CD8-positive, alpha-beta memory T cell (primary cell): ENCODE data around the gene KRTAP2-2. TPM values are rescaled to one million over a fixed set of nuclear protein-coding genes. Genes with fewer than 3 reads are reported as not detected.

Experiments
- CTCF ChIA-PET: fragments of 350-600 bp; sonication (Branson Sonifier 250); formaldehyde crosslinking; loops from one replicate; lab custom pipeline; 2021; ENCODE audit warnings: antibody characterized with exemption; lab: Charles Lee
- POLR2A ChIA-PET: fragments of 350-600 bp; sonication (Branson Sonifier 250); formaldehyde crosslinking; loops from one replicate; lab custom pipeline; 2021; ENCODE audit warnings: antibody characterized with exemption; lab: Charles Lee
- DNase-seq, 5 donors: peaks; one replicate each; pipeline versions ENCODE4 v3.0.0 to v3.0.0-alpha.2; 2020 to 2022; ENCODE audit warnings: mixed read lengths in 1 of 5
- H3K27ac ChIP-seq: one replicate; pipeline ENCODE4 v1.7.0; 2013; ENCODE audit warnings: low read depth, mild to moderate bottlenecking, low read length, moderate library complexity
- H3K27me3 ChIP-seq: 2 replicates; pipeline ENCODE4 v1.7.0; 2013; ENCODE audit warnings: low read length, mild to moderate bottlenecking; ENCODE audit not compliant: insufficient read depth, poor library complexity, severe bottlenecking
- H3K36me3 ChIP-seq: 2 replicates; pipeline ENCODE4 v1.7.0; 2013; ENCODE audit warnings: mild to moderate bottlenecking, low read length, moderate library complexity; ENCODE audit not compliant: insufficient read depth
- H3K4me1 ChIP-seq: 2 replicates; pipeline ENCODE4 v1.7.0; 2013; ENCODE audit warnings: mild to moderate bottlenecking, low read length, moderate library complexity; ENCODE audit not compliant: insufficient read depth
- H3K4me3 ChIP-seq: 2 replicates; pipeline ENCODE4 v1.7.0; 2013; ENCODE audit warnings: mild to moderate bottlenecking, low read length
- H3K9me3 ChIP-seq: 2 replicates; pipeline ENCODE4 v1.7.0; 2013; ENCODE audit warnings: mild to moderate bottlenecking, low read length
- H3K27ac Mint-ChIP-seq, 8 donors: one replicate each; pipeline ENCODE4 v1.8.0; 2020 to 2021; ENCODE audit warnings: mixed read lengths in 8 of 8, mild to moderate bottlenecking in 6 of 8, inconsistent platforms in 3 of 8, moderate library complexity in 3 of 8
- H3K27me3 Mint-ChIP-seq, 2 donors: one replicate each; pipeline ENCODE4 v1.8.0; 2020 to 2021; ENCODE audit warnings: mixed read lengths in 2 of 2, mild to moderate bottlenecking in 1 of 2, moderate library complexity in 1 of 2
- H3K36me3 Mint-ChIP-seq, 3 donors: one replicate each; pipeline ENCODE4 v1.8.0; 2020 to 2021; ENCODE audit warnings: mixed read lengths in 3 of 3, inconsistent platforms in 1 of 3, mild to moderate bottlenecking in 1 of 3
- H3K4me1 Mint-ChIP-seq, 3 donors: one replicate each; pipeline ENCODE4 v1.8.0; 2020 to 2021; ENCODE audit warnings: mixed read lengths in 3 of 3, inconsistent platforms in 1 of 3, mild to moderate bottlenecking in 1 of 3
- H3K4me3 Mint-ChIP-seq, 7 donors: one replicate each; pipeline ENCODE4 v1.8.0; 2020 to 2021; ENCODE audit warnings: mixed read lengths in 7 of 7, mild to moderate bottlenecking in 6 of 7, moderate library complexity in 4 of 7, inconsistent platforms in 2 of 7
- H3K9me3 Mint-ChIP-seq, 5 donors: one replicate each; pipeline ENCODE4 v1.8.0; 2020 to 2022; ENCODE audit warnings: mixed read lengths in 5 of 5, mild to moderate bottlenecking in 3 of 5, moderate library complexity in 2 of 5, inconsistent platforms in 1 of 5
- polyA plus RNA-seq: library from polyadenylated mRNA; unstranded; fragments of 300-500 nt; fragmentation: Illumina TruSeq; gene quantifications from one replicate; pipeline ENCODE4 v1.2.3, GENCODE V29; 2021
- total RNA-seq, 2 experiments: library from RNA; stranded (reverse); gene quantifications; one replicate each; pipeline ENCODE4 v1.2.3, GENCODE V29; 2021

KRTAP2-2 gene
- total and polyA plus RNA-seq, 3 experiments from 2014 or later = not detected

GRCh38 chr17:41024697-41025096 lies 30.3 kb downstream of the KRTAP2-2 start:
- no peaks in the 10 kb centered on the region for H3K27me3 ChIP-seq
- H3K27ac Mint-ChIP-seq = no peak overlapping the region
- no peak overlapping the region for H3K4me3 ChIP-seq
- H3K27me3 Mint-ChIP-seq = peaks cover 8 to 69% of the 10 kb centered on the region in 2 donors
- DNase-seq = no peak
- H3K36me3 Mint-ChIP-seq = peaks cover 0 to 12% (median 0%) of the 10 kb centered on the region in 3 donors
- no peaks in the 10 kb centered on the region for H3K9me3 ChIP-seq
- H3K4me1 Mint-ChIP-seq = no peaks in the 10 kb centered on the region
- no peak overlapping the region for H3K27ac ChIP-seq
- no peak overlapping the region for H3K4me3 Mint-ChIP-seq
- no peaks in the 10 kb centered on the region for H3K4me1 ChIP-seq
- ChIA-PET POLR2A (no interaction called here), CTCF (no interaction called here)
- no peaks in the 10 kb centered on the region for H3K36me3 ChIP-seq
- H3K9me3 Mint-ChIP-seq = no peaks in the 10 kb centered on the region

GRCh38 chr17:41020336-41020735 lies 34.7 kb downstream of the KRTAP2-2 start:
- CTCF ChIA-PET = no interaction called here
- Mint-ChIP-seq H3K4me1 (no peaks in the 10 kb centered on the region), H3K36me3 (peaks cover 0 to 12% (median 2%) of the 10 kb centered on the region in 3 donors), H3K4me3 (no peak overlapping the region), H3K9me3 (no peaks in the 10 kb centered on the region), H3K27ac (no peak overlapping the region), H3K27me3 (peaks cover 3 to 47% of the 10 kb centered on the region in 2 donors)
- DNase-seq = no peak
- Histone ChIP-seq H3K27ac (no peak overlapping the region), H3K36me3 (no peaks in the 10 kb centered on the region), H3K4me1 (no peaks in the 10 kb centered on the region), H3K4me3 (no peak overlapping the region), H3K9me3 (no peaks in the 10 kb centered on the region), H3K27me3 (no peaks in the 10 kb centered on the region)
- POLR2A ChIA-PET = no interaction called here

DNA sequence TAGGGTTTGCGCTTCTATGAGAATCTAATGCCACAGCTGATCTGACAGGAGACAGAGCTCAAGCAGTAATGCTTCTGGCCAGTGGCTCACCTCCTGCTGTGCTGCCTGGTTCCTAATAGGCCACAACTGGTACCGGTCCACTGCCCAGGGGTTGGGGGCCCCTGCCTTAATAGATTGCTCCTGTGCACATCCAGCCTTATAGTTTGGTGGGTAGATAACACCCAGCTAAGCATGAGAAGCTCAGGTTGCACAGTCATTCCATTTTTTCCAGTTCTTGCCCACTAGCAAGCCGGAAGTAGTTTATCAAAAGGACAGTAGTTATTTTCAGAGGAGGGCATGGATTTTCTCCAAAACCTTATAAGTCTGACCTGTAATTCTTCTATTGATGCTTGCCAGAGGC lies 35.6 kb downstream of the KRTAP2-2 start:
- H3K36me3 Mint-ChIP-seq = peaks cover 0 to 12% (median 2%) of the 10 kb centered on the region in 3 donors
- H3K4me1 Mint-ChIP-seq = no peaks in the 10 kb centered on the region
- POLR2A ChIA-PET = interaction anchor here (0.6 kb wide), 1 partner anchor 695 kb away, joined by 4 read pairs; no protein-coding TSS in a partner anchor
- no peaks in the 10 kb centered on the region for H3K9me3 ChIP-seq
- DNase-seq = no peak
- CTCF ChIA-PET = no interaction called here
- H3K36me3 ChIP-seq = no peaks in the 10 kb centered on the region
- no peak overlapping the region for H3K4me3 ChIP-seq
- H3K4me1 ChIP-seq = no peaks in the 10 kb centered on the region
- H3K27me3 Mint-ChIP-seq = peaks cover 3 to 45% of the 10 kb centered on the region in 2 donors
- no peak overlapping the region for H3K27ac Mint-ChIP-seq
- H3K4me3 Mint-ChIP-seq = no peak overlapping the region
- no peak overlapping the region for H3K27ac ChIP-seq
- no peaks in the 10 kb centered on the region for H3K27me3 ChIP-seq
- H3K9me3 Mint-ChIP-seq = no peaks in the 10 kb centered on the region

GRCh38 chr17:41018541-41018940 lies 36.5 kb downstream of the KRTAP2-2 start:
- peaks cover 3 to 36% of the 10 kb centered on the region in 2 donors for H3K27me3 Mint-ChIP-seq
- POLR2A ChIA-PET = no interaction called here
- no peaks in the 10 kb centered on the region for H3K4me1 Mint-ChIP-seq
- Histone ChIP-seq H3K4me1 (no peaks in the 10 kb centered on the region), H3K36me3 (no peaks in the 10 kb centered on the region), H3K4me3 (no peak overlapping the region), H3K27ac (no peak overlapping the region), H3K9me3 (no peaks in the 10 kb centered on the region), H3K27me3 (no peaks in the 10 kb centered on the region)
- H3K9me3 Mint-ChIP-seq = no peaks in the 10 kb centered on the region
- H3K27ac Mint-ChIP-seq = no peak overlapping the region
- H3K36me3 Mint-ChIP-seq = peaks cover 0 to 12% (median 2%) of the 10 kb centered on the region in 3 donors
- DNase-seq = no peak
- CTCF ChIA-PET = no interaction called here
- no peak overlapping the region for H3K4me3 Mint-ChIP-seq

DNA sequence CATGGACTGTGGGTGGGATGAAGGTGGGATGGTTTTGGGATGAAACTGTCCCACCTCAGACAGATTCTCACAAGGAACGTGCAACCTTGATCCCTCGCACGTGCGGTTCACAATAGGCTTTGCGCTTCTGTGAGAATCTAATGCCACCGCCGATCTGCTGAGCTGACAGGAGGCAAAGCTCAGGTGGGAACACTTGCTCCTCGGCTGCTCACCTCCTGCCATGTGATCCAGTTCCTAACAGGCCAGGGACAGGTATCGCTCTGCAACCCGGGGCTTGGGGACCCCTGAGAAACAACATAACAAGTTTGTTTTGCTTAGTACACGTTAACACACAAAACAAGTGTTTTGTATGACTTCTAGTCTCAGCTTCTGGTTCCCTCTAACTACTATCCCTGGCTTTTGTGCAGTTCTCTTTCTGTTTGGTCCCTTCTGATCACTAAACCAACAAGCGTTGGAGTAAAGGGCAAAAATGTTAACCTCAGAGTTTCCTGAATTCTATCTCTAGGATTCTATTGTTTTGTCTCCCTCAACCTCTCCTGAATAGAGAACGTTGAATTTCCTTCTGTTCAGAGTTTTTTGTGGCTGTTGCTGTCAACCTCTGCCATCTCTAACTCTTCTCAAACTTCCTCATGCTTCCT lies 38.3 kb downstream of the KRTAP2-2 start:
- Mint-ChIP-seq H3K9me3 (no peaks in the 10 kb centered on the region), H3K27ac (peak overlapping the region in 1 of 8 donors; percentile 5)
- no peak overlapping the region for H3K4me3 ChIP-seq

DNA sequence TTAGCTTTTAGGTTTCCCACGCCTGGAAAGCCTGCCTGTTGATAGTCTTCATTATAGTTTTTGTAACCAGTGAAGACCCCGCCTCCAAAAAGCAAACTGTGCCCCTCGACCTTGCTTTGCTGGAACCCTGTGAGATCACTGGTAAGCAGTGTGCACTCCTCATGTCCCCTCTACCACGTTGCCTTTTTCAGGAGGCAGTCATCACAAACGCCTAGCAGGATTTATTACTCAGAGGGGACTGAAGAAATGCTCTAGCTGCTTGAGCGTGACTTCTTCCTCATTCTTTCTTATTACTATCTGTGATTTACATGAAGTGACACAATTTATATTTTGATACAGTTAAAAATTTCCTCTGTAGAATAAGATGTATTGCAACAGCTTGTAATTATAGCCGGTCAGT lies 39.6 kb downstream of the KRTAP2-2 start:
- Histone ChIP-seq H3K9me3 (no peaks in the 10 kb centered on the region), H3K4me3 (no peak overlapping the region), H3K27me3 (no peaks in the 10 kb centered on the region), H3K27ac (no peak overlapping the region), H3K4me1 (no peaks in the 10 kb centered on the region), H3K36me3 (no peaks in the 10 kb centered on the region)
- Mint-ChIP-seq H3K27ac (no peak overlapping the region), H3K27me3 (peaks cover 0 to 18% of the 10 kb centered on the region in 2 donors), H3K36me3 (peaks cover 0 to 2% (median 0%) of the 10 kb centered on the region in 3 donors), H3K4me1 (no peaks in the 10 kb centered on the region), H3K9me3 (no peaks in the 10 kb centered on the region), H3K4me3 (no peak overlapping the region)
- CTCF ChIA-PET = no interaction called here
- POLR2A ChIA-PET = no interaction called here
- no peak for DNase-seq

More for the DNA sequence above, 38.3 kb downstream of the KRTAP2-2 start:
- no peak for DNase-seq
- Histone ChIP-seq H3K9me3 (no peaks in the 10 kb centered on the region), H3K4me1 (no peaks in the 10 kb centered on the region), H3K27me3 (no peaks in the 10 kb centered on the region), H3K36me3 (no peaks in the 10 kb centered on the region), H3K27ac (no peak overlapping the region)
- Mint-ChIP-seq H3K27me3 (peaks cover 0 to 25% of the 10 kb centered on the region in 2 donors), H3K4me3 (no peak overlapping the region), H3K4me1 (no peaks in the 10 kb centered on the region), H3K36me3 (peaks cover 0 to 6% (median 2%) of the 10 kb centered on the region in 3 donors)
- CTCF ChIA-PET = no interaction called here
- POLR2A ChIA-PET = no interaction called here

DNA sequence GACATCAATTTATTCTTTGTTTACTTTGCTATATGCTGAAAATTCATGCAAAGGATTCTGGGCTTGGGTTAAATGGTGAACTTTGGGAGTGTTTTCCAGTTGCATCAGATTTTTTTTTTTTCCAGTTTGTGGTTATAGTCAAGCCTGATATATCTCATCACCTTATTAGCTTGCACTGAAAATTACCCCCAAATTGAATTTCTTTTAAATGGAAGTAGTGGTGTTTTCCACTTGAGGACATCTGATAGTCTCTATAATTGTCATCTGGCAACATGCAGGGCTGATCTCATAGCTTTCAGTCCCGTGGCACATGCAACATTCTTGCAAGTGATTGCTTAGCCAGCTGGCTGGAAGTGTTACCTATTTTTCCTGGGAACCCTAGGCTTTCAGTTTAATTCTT lies 41.4 kb downstream of the KRTAP2-2 start:
- H3K27me3 Mint-ChIP-seq = peaks cover 2 to 18% of the 10 kb centered on the region in 2 donors
- DNase-seq = no peak
- H3K36me3 ChIP-seq = no peaks in the 10 kb centered on the region
- peaks cover 4% of the 10 kb centered on the region for H3K27me3 ChIP-seq
- no peak overlapping the region for H3K27ac Mint-ChIP-seq
- no peak overlapping the region for H3K4me3 Mint-ChIP-seq
- no peak overlapping the region for H3K4me3 ChIP-seq
- CTCF ChIA-PET = no interaction called here
- H3K27ac ChIP-seq = no peak overlapping the region
- POLR2A ChIA-PET = no interaction called here
- peaks cover 0 to 2% (median 0%) of the 10 kb centered on the region in 3 donors for H3K36me3 Mint-ChIP-seq
- no peaks in the 10 kb centered on the region for H3K4me1 Mint-ChIP-seq
- H3K4me1 ChIP-seq = no peaks in the 10 kb centered on the region
- no peaks in the 10 kb centered on the region for H3K9me3 Mint-ChIP-seq
- H3K9me3 ChIP-seq = no peaks in the 10 kb centered on the region

GRCh38 chr17:41013181-41013580 lies 41.8 kb downstream of the KRTAP2-2 start:
- Mint-ChIP-seq H3K27ac (no peak overlapping the region), H3K9me3 (no peaks in the 10 kb centered on the region), H3K27me3 (peaks cover 2 to 18% of the 10 kb centered on the region in 2 donors), H3K4me1 (no peaks in the 10 kb centered on the region), H3K4me3 (no peak overlapping the region), H3K36me3 (no peaks in the 10 kb centered on the region)
- DNase-seq = no peak
- Histone ChIP-seq H3K27ac (no peak overlapping the region), H3K4me3 (no peak overlapping the region), H3K9me3 (no peaks in the 10 kb centered on the region), H3K27me3 (peaks cover 4% of the 10 kb centered on the region), H3K36me3 (no peaks in the 10 kb centered on the region), H3K4me1 (no peaks in the 10 kb centered on the region)
- ChIA-PET CTCF (no interaction called here), POLR2A (no interaction called here)
